Mesendoderm (in vitro differentiated cells): Measurements from ENCODE around the gene VAV3.

Source experiments
- DNase-seq: peaks from one replicate; pipeline ENCODE4 v3.0.0; 2013
- H2AK5ac ChIP-seq: 2 replicates; pipeline ENCODE4 v1.6.1; 2013; ENCODE audit warnings: low read length, inconsistent platforms
- H2BK120ac ChIP-seq: 2 replicates; pipeline ENCODE4 v1.6.1; 2013; ENCODE audit warnings: low read depth, mild to moderate bottlenecking, low read length, moderate library complexity, mixed read lengths
- H2BK15ac ChIP-seq: replicated peaks from 2 replicates; pipeline ENCODE4 v1.6.1; 2013; ENCODE audit warnings: low read depth, mild to moderate bottlenecking, moderate library complexity
- H2BK5ac ChIP-seq: 2 replicates; pipeline ENCODE4 v1.6.1; 2013; ENCODE audit warnings: low read length, inconsistent platforms
- H3K18ac ChIP-seq: 2 replicates; pipeline ENCODE4 v1.6.1; 2013; ENCODE audit warnings: mild to moderate bottlenecking, low read length, mixed read lengths
- H3K23ac ChIP-seq: one replicate; pipeline ENCODE4 v1.6.1; 2013; ENCODE audit warnings: low read length
- H3K27ac ChIP-seq: 2 replicates; pipeline ENCODE4 v1.5.1; 2013; ENCODE audit warnings: low read depth, mild to moderate bottlenecking, inconsistent platforms, low read length, moderate library complexity
- H3K27me3 ChIP-seq: 2 replicates; pipeline ENCODE4 v1.6.1; 2013; ENCODE audit warnings: low read length, control low read depth, mild to moderate bottlenecking, inconsistent platforms; ENCODE audit not compliant: insufficient read depth, poor library complexity
- H3K36me3 ChIP-seq: 2 replicates; pipeline ENCODE4 v1.6.1; 2013; ENCODE audit warnings: low read length, inconsistent platforms; ENCODE audit not compliant: control insufficient read depth, insufficient read depth
- H3K4ac ChIP-seq: one replicate; pipeline ENCODE4 v1.6.1; 2013; ENCODE audit warnings: low read depth, mild to moderate bottlenecking, low read length, moderate library complexity
- H3K4me1 ChIP-seq: 2 replicates; pipeline ENCODE4 v1.6.1; 2013; ENCODE audit warnings: low read depth, low read length, inconsistent platforms; ENCODE audit not compliant: control insufficient read depth
- H3K4me2 ChIP-seq: 2 replicates; pipeline ENCODE4 v1.6.1; 2013; ENCODE audit warnings: low read length
- H3K4me3 ChIP-seq: 2 replicates; pipeline ENCODE4 v1.5.1; 2013; ENCODE audit warnings: mild to moderate bottlenecking, low read length
- H3K56ac ChIP-seq: one replicate; pipeline ENCODE4 v1.6.1; 2013; ENCODE audit warnings: low read length
- H3K79me1 ChIP-seq: 2 replicates; pipeline ENCODE4 v1.6.1; 2013; ENCODE audit warnings: low read length, inconsistent platforms
- H3K79me2 ChIP-seq: 2 replicates; pipeline ENCODE4 v1.6.1; 2013; ENCODE audit warnings: mild to moderate bottlenecking, low read length; ENCODE audit not compliant: control insufficient read depth, insufficient read depth
- H3K9ac ChIP-seq: 2 replicates; pipeline ENCODE4 v1.6.1; 2013; ENCODE audit warnings: low read length, inconsistent platforms
- H4K5ac ChIP-seq: one replicate; pipeline ENCODE4 v1.6.1; 2013; ENCODE audit warnings: low read length
- H4K8ac ChIP-seq: one replicate; pipeline ENCODE4 v1.6.1; 2013; ENCODE audit warnings: low read depth, mild to moderate bottlenecking, control low read depth, low read length, moderate library complexity
- WGBS: extraction: QIAGEN DNeasy Blood & Tissue Kit; methylation state at CpG from one replicate; pipeline ENCODE4 v1.1.7; 2013; ENCODE audit warnings: low lambda C conversion rate, missing lambda C conversion rate; ENCODE audit not compliant: insufficient coverage; ENCODE audit errors: extremely low coverage; 5-methylcytosine and 5-hydroxymethylcytosine counted together

VAV3 gene

DNA sequence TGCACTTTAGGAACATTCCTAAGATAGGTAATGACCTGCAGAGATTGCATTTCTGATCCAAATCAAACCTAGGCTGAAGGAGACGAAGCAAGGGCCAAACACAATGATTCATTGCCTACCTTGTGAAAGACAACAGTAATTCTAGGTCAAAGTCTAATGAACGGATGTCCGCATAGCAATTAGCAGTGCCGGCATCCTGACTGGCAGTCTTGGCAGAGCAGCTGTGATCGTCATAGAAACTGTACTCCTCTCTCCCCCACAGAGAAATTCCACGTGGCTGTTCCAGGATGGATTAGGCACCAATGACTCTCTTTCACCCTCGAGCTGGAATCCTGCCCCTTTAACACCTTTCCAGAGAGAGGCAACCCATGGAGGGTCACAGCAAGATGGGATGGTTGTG lies 28.9 kb upstream of the VAV3 start:
- Histone ChIP-seq H3K79me2 (no peaks in the 10 kb centered on the region), H3K9ac (no peak overlapping the region), H3K56ac (no peak overlapping the region), H2BK15ac (no peak overlapping the region), H3K4me3 (no peak overlapping the region), H2AK5ac (no peak overlapping the region), H3K23ac (no peak overlapping the region), H3K4ac (no peak overlapping the region), H2BK5ac (no peak overlapping the region), H4K8ac (no peak overlapping the region), H3K79me1 (no peaks in the 10 kb centered on the region), H3K4me1 (no peaks in the 10 kb centered on the region), H3K27ac (no peak overlapping the region), H2BK120ac (no peak overlapping the region), H3K27me3 (no peaks in the 10 kb centered on the region), H3K36me3 (no peaks in the 10 kb centered on the region), H3K18ac (no peak overlapping the region), H3K4me2 (no peak overlapping the region), H4K5ac (no peak overlapping the region)
- DNase-seq: no peak
- WGBS: no CpG with 5 or more reads among the region's 7 CpGs

DNA sequence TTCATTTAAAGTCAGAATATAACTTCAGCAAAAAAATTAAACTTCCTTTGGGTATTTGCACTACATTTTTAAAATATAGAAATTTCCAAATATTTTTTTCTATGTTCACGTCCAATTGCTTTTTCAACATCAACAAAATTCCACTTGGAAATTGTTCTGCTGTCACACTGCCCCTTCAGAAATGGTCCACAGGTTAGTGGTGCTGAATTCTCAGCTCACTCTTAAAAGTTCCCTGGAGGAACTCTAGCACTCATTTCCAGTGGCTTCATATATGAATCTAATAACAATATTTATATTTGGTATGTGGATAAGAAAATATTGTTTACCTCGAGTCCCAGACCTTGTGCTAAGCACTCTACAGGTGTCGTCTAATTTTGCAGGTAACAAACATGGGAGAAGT lies 27.4 kb upstream of the VAV3 start:
- Histone ChIP-seq H2AK5ac (no peak overlapping the region), H3K79me1 (no peaks in the 10 kb centered on the region), H3K4me3 (no peak overlapping the region), H4K5ac (no peak overlapping the region), H3K4me1 (no peaks in the 10 kb centered on the region), H3K27me3 (no peaks in the 10 kb centered on the region), H3K18ac (no peak overlapping the region), H3K23ac (no peak overlapping the region), H3K56ac (no peak overlapping the region), H3K4me2 (no peak overlapping the region), H2BK120ac (no peak overlapping the region), H2BK15ac (no peak overlapping the region), H4K8ac (no peak overlapping the region), H3K79me2 (no peaks in the 10 kb centered on the region), H3K9ac (no peak overlapping the region), H3K36me3 (no peaks in the 10 kb centered on the region), H3K27ac (no peak overlapping the region), H2BK5ac (no peak overlapping the region), H3K4ac (no peak overlapping the region)
- DNase-seq: no peak
- WGBS: no CpG with 5 or more reads among the region's 3 CpGs

DNA sequence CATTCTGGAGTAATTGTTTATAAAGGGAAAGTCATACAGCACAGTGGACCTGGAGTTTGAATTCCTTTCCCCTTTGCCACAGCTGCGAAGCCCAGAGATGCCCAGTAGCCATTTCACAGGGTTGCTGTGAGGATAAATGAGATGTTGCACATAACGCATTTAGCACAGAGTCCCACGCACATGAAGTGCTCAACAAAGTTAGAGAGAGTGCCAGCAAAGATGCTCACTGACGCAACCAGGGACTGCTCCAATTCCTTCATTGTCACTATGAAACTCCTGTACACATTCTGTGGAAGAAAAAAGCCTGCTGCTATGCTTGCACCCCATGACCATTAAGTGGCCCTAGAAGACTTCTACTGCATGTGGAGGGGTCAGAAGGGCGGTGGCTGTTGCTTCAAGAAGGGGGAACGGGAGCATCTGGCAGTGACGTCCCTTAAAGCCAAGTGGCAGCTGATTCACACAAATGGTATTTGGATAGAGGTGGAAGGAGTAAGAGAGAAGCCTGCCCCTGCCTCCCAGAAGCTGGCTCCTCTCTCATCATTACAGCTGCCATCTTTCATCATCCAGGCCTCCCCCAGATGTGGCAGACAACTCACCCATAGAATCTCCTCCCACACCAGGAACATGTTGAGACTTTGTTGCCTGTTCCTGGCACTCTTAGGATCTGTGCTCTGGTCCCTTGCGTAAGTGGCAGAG lies 26.5 kb upstream of the VAV3 start:
- no peaks in the 10 kb centered on the region for H3K4me1 ChIP-seq
- H3K79me2 ChIP-seq: no peaks in the 10 kb centered on the region
- H3K79me1 ChIP-seq: no peaks in the 10 kb centered on the region
- H3K4me3 ChIP-seq: no peak overlapping the region
- WGBS: no CpG with 5 or more reads among the region's 8 CpGs
- no peak overlapping the region for H2BK120ac ChIP-seq
- H3K4me2 ChIP-seq: no peak overlapping the region
- no peak overlapping the region for H3K4ac ChIP-seq
- no peak overlapping the region for H2BK5ac ChIP-seq
- no peak overlapping the region for H4K5ac ChIP-seq
- H3K56ac ChIP-seq: no peak overlapping the region
- H3K27ac ChIP-seq: no peak overlapping the region
- H3K36me3 ChIP-seq: no peaks in the 10 kb centered on the region
- H2BK15ac ChIP-seq: no peak overlapping the region
- no peak overlapping the region for H4K8ac ChIP-seq
- H3K9ac ChIP-seq: no peak overlapping the region
- peak; percentile 35 for DNase-seq
- no peak overlapping the region for H3K18ac ChIP-seq
- no peak overlapping the region for H2AK5ac ChIP-seq
- H3K27me3 ChIP-seq: no peaks in the 10 kb centered on the region
- no peak overlapping the region for H3K23ac ChIP-seq

DNA sequence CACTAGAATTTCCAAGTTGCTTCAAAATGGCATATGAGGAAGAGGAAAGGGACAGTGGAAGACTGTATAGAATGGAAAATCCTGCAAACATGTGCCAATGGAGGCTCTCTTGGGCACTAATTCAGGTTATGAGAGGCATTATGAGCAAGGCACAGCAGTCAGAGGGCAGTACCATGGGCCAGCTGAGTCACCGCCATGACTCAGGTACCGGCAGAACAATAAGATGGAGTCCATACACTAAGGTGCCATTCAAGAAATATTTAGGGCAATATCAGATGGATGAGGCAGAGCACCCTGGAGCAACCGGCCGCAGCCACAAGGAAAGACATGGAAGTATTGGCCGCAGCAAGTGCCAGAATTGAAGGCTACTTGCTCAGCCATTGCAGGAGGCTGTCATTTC lies 25.6 kb upstream of the VAV3 start:
- Histone ChIP-seq H2BK5ac (no peak overlapping the region), H3K27ac (no peak overlapping the region), H4K8ac (no peak overlapping the region), H3K23ac (no peak overlapping the region), H2BK120ac (no peak overlapping the region), H3K36me3 (no peaks in the 10 kb centered on the region), H4K5ac (no peak overlapping the region), H3K18ac (no peak overlapping the region), H2AK5ac (no peak overlapping the region), H3K9ac (no peak overlapping the region), H3K79me2 (no peaks in the 10 kb centered on the region), H3K4ac (no peak overlapping the region), H3K4me3 (no peak overlapping the region), H3K79me1 (no peaks in the 10 kb centered on the region), H2BK15ac (no peak overlapping the region), H3K27me3 (no peaks in the 10 kb centered on the region), H3K4me2 (no peak overlapping the region), H3K56ac (no peak overlapping the region), H3K4me1 (no peaks in the 10 kb centered on the region)
- DNase-seq: no peak
- no CpG with 5 or more reads among the region's 5 CpGs for WGBS

- Histone ChIP-seq H4K8ac (no peak overlapping the region), H3K9ac (no peak overlapping the region), H4K5ac (no peak overlapping the region), H2BK15ac (no peak overlapping the region), H3K79me1 (no peaks in the 10 kb centered on the region), H3K79me2 (no peaks in the 10 kb centered on the region), H3K56ac (no peak overlapping the region), H3K18ac (no peak overlapping the region), H2BK120ac (no peak overlapping the region), H3K36me3 (no peaks in the 10 kb centered on the region), H3K23ac (no peak overlapping the region), H3K4ac (no peak overlapping the region), H3K27ac (no peak overlapping the region), H3K27me3 (no peaks in the 10 kb centered on the region), H3K4me1 (no peaks in the 10 kb centered on the region), H3K4me3 (no peak overlapping the region), H3K4me2 (no peak overlapping the region), H2BK5ac (no peak overlapping the region), H2AK5ac (no peak overlapping the region)
- 100% methylated on average over 1 of the region's 7 CpGs for WGBS
- DNase-seq: no peak
Measured at GRCh38 chr1:107981277-107981676, 16.3 kb upstream of the VAV3 start.

- Histone ChIP-seq H3K4ac (no peak overlapping the region), H3K23ac (no peak overlapping the region), H3K56ac (no peak overlapping the region), H3K27me3 (no peaks in the 10 kb centered on the region), H4K5ac (no peak overlapping the region), H3K79me1 (no peaks in the 10 kb centered on the region), H4K8ac (no peak overlapping the region), H3K36me3 (no peaks in the 10 kb centered on the region), H2BK120ac (no peak overlapping the region), H2BK15ac (no peak overlapping the region), H2AK5ac (no peak overlapping the region), H3K9ac (no peak overlapping the region), H3K4me1 (no peaks in the 10 kb centered on the region), H3K4me3 (no peak overlapping the region), H3K27ac (no peak overlapping the region), H3K79me2 (no peaks in the 10 kb centered on the region), H3K18ac (no peak overlapping the region), H2BK5ac (no peak overlapping the region), H3K4me2 (no peak overlapping the region)
- peak; percentile 29 for DNase-seq
- no CpG with 5 or more reads among the region's 2 CpGs for WGBS
Measured at GRCh38 chr1:107979926-107980325, 14.9 kb upstream of the VAV3 start.
